ENCODE measurements around the gene DLEC1.
"Not testable (repeated sequence)": the region's sequence is repeated elsewhere in the genome, so short reads cannot be mapped to it uniquely, and the experiment has no call there.

DLEC1 gene

DNA sequence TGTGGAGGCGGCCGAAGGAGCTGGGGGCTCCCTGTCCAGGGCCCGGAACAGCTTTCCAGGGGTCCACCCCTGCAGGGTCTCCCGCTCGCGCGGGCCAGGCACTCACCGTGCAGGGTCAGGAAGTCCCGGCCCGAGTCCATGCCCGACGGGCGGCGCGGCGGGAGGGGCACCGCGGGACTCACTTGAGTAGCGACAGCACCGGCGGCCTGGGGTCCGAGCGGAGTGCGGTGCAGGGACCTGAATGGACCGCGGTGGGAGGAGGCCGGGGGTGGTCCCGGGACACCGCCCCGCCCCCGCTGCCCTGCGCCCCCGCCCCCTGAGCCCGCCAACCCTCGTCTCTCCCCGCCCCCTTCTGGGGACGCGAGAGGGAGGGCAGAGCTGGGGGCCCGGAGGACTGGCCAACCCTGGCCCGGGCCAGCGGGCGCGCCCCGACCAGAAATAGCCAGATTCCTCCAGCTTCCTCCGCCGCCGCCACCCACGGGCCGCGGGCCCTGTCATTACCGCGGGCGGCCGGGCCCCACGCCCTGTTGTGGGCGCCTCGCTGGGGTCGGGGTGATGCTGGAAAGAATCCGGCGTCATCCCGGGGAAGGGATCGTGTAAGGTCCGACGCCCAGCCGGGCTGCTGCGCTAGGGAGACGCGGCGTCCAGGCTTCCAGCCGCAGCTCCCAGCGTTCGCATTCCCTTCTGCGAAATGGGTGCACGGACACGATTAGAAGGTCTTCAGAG is 9.4 kb upstream of the DLEC1 start, which contains the start of gene PLCD1:
PLCD1 (minus strand) TSS at position 243 of the 726 bp plus-strand sequence; CDS start at position 140, 103 bp downstream.
- no peak within 1 kb of the TSS for H3K27ac Mint-ChIP-seq
- peaks cover 82% of the 10 kb centered on the region for H3K27me3 Mint-ChIP-seq (ENCODE audit: low read depth, poor library complexity)
- TF ChIP-seq, protein P1, sequence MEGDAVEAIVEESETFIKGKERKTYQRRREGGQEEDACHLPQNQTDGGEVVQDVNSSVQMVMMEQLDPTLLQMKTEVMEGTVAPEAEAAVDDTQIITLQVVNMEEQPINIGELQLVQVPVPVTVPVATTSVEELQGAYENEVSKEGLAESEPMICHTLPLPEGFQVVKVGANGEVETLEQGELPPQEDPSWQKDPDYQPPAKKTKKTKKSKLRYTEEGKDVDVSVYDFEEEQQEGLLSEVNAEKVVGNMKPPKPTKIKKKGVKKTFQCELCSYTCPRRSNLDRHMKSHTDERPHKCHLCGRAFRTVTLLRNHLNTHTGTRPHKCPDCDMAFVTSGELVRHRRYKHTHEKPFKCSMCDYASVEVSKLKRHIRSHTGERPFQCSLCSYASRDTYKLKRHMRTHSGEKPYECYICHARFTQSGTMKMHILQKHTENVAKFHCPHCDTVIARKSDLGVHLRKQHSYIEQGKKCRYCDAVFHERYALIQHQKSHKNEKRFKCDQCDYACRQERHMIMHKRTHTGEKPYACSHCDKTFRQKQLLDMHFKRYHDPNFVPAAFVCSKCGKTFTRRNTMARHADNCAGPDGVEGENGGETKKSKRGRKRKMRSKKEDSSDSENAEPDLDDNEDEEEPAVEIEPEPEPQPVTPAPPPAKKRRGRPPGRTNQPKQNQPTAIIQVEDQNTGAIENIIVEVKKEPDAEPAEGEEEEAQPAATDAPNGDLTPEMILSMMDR (IDR thresholded peaks at IDR 0.05) = no peak
- H3K4me3 Mint-ChIP-seq = peak within 1 kb of the TSS; percentile 85
- no peaks in the 10 kb centered on the region for H3K36me3 Mint-ChIP-seq (ENCODE audit: low read depth)
- H3K4me1 Mint-ChIP-seq = peaks cover 16% of the 10 kb centered on the region
- DNase-seq = peak; percentile 83
- no peaks in the 10 kb centered on the region for H3K9me3 Mint-ChIP-seq

DNA sequence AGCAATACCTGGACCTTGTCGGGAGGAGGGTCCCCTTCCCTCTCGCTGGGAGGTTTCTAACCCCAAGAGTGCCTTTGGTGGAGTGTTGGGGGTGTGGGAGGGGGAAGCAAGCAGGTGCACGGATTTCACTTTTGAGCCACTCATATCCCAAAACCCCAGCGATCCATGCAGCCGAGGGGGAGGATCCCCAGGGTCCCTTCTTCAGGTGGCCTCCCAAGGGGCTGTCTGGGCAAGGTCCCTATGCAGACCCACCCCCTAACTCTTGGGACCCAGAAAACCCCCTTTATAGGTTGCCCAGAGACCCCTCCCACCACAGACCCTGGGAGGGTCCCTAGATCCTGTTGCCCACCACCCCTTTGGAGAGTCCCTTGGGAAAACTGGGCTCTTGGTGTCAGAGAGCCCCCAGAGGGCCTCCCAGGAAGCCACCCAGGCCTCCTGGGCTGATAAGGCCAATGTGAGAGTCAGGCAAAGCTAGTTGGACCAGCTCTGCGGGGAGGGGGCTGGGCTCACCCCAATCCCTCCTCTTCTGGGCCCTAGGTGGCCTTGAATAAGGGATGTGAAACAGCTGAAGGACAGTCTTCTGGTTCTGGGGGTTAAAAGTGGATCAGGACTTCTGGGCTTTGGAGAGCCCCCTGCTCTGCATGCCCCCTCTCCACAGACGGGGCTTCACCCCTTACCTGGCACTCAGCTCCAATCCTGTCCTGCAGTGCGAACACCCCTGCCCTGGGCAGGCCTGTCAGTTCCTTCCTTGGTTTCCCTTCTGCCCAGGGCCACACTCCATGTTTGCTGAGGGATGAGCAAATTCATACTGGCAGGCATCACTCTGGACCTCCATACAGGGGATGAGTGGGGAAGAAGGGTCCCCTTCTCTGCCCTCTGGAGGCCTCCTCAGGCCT is 8.6 kb upstream of the DLEC1 start:
- Mint-ChIP-seq H3K36me3 (ENCODE audit: low read depth) (no peaks in the 10 kb centered on the region), H3K4me3 (peak overlapping the region; percentile 70), H3K27ac (no peak overlapping the region), H3K9me3 (no peaks in the 10 kb centered on the region), H3K4me1 (peaks cover 11% of the 10 kb centered on the region), H3K27me3 (ENCODE audit: low read depth, poor library complexity) (peaks cover 83% of the 10 kb centered on the region)
- DNase-seq = no peak
- TF ChIP-seq, protein P1 (IDR thresholded peaks at IDR 0.05) = no peak

DNA sequence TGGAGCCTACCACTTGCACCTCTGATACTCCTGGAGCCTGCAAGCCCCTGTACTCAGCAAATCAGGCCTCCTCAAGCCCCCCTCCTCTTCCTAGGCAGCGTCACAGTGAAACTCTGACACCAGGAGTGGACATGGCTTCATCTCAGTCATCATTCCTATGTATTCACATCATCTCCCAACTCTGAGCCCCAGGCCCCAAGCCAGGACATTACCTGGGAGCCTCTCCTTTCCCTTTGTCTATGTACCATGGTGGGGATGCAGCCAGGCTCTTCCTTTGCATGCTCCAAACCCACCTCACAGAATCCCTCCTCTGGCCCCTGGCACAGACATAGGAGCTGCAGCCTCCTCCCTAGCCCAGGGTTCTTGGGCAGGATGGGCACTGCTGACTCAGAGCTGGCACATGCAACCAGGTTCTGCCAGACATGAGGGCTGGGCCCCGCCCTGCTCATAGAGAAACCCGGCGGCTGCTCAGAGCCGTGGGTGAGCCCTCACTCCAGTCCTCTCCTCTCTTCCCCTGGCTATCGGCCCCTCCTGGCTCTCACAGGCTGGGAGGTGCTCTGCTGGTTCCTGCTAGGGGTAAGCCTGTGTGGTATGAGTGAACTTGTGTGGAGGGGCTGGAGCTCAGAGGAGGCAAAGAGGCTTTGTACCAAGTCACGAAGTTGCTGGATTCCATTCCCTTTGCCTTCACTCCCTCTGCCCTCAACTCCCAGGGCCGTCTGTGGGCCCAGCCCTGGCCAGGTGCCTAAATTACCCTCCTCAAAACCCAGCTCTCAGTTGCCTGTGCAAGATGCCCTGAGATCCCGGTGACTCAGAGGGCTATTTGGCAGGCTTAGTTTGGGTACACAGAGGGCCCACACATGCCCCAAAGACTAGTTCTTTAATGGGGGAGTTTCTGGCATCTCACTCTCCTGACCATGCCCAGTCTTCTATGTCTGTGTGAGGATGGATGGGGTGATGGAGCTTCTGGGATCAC is 7.7 kb upstream of the DLEC1 start:
- peaks cover 82% of the 10 kb centered on the region for H3K27me3 Mint-ChIP-seq (ENCODE audit: low read depth, poor library complexity)
- no peak for DNase-seq
- no peak overlapping the region for H3K27ac Mint-ChIP-seq

DNA sequence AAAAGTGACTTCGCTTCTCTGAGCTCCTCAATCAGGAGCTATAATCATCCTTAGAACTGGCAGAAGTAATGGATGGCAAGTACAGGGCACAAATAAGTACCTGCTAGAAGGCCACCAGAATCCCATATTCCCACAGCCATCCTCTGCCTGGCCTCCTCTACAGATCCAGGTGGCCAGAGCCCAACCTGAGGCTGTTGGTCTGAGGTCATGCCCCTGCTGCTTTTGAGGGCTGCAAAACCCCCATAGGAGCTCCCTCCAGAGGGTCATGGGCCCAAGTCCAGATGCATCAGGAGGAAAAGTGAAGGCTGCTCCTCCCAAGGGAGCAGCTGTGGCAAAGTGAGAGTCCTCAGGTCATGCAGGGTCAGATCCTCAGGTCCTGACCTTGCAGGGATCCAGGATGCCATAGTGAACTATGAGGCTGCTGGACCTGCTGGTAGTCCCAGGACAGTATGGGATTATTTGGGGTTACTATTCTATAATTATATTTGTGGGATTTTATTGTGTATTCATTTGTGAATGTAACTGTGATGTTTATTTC is 6.6 kb upstream of the DLEC1 start:
- DNase-seq = no peak
- Mint-ChIP-seq H3K4me1 (peaks cover 17% of the 10 kb centered on the region), H3K36me3 (ENCODE audit: low read depth) (no peaks in the 10 kb centered on the region), H3K4me3 (no peak overlapping the region), H3K27me3 (ENCODE audit: low read depth, poor library complexity) (peaks cover 71% of the 10 kb centered on the region), H3K27ac (no peak overlapping the region), H3K9me3 (no peaks in the 10 kb centered on the region)
- TF ChIP-seq, protein P1 (IDR thresholded peaks at IDR 0.05) = no peak

More for the DNA sequence above, 7.7 kb upstream of the DLEC1 start:
- Mint-ChIP-seq H3K4me1 (peaks cover 6% of the 10 kb centered on the region), H3K4me3 (peak overlapping the region; percentile 66), H3K9me3 (no peaks in the 10 kb centered on the region), H3K36me3 (ENCODE audit: low read depth) (no peaks in the 10 kb centered on the region)
- TF ChIP-seq, protein P1 (IDR thresholded peaks at IDR 0.05) = no peak

DNA sequence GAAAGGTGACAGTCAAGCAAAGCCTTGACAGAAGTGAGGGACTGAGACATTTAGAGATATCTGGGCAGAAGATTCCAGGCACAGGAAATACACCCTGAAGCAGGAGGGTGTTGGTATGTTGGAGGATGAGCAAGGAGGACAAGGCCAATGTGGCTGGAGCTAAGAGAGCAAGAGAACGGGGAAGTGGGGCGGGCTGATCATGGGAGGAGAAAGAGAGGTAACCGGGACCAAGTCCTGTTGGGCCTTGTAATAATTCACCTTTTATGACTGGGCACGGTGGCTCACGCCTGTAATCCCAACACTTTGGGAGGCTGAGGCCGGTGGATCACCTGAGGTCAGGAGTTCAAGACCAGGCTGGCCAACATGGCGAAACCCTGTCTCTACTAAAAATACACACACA is 5.4 kb upstream of the DLEC1 start:
- not testable (repeated sequence) for H3K4me3 Mint-ChIP-seq; DNase-seq; H3K36me3 Mint-ChIP-seq (ENCODE audit: low read depth); H3K27ac Mint-ChIP-seq; H3K9me3 Mint-ChIP-seq
- Mint-ChIP-seq H3K27me3 (ENCODE audit: low read depth, poor library complexity) (peaks cover 68% of the 10 kb centered on the region), H3K4me1 (peaks cover 20% of the 10 kb centered on the region)

DNA sequence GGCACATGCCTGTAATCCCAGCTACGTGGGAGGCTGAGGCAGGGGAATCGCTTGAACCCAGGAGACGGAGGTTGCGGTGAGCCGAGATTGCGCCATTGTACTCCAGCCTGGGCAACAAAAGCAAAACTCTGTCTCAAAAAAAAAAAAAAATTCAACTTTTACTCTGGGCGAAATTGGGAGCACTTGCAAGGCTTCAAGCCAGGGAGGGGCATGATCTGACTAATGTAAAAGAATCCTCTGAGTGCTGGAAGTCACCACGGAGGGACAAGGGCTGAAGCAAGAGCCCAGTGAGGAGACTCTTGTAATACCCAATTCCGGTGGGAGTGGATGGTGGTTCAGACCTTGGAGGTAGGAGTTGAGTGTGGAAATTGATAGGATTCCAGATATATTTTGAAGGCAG is 4.7 kb upstream of the DLEC1 start:
- H3K9me3 Mint-ChIP-seq; H3K36me3 Mint-ChIP-seq (ENCODE audit: low read depth); H3K27ac Mint-ChIP-seq; DNase-seq; H3K4me3 Mint-ChIP-seq: not testable (repeated sequence)
- peaks cover 70% of the 10 kb centered on the region for H3K27me3 Mint-ChIP-seq (ENCODE audit: low read depth, poor library complexity)
- peaks cover 24% of the 10 kb centered on the region for H3K4me1 Mint-ChIP-seq

Measured in nephron progenitor cell (in vitro differentiated cells).